Body of pancreas (tissue), 4 donors: Measurements from ENCODE around the gene THUMPD3. TPM values are rescaled to one million over a fixed set of nuclear protein-coding genes. Genes with fewer than 3 reads are reported as not detected.

Experiments used
- ATAC-seq: fragments of 150-250 bp; one replicate; pipeline ENCODE4 v1.9.1; 2016
- DNase-seq, 4 donors: peaks; one replicate each; pipeline ENCODE4 v3.0.0-alpha.2; 2019
- H3K27ac ChIP-seq, 4 donors: fragments of 200-600 bp; sonication (generic); 1 replicate in 3 of 4; 2 replicates in 1 of 4; pipeline versions ENCODE4 v1.5.1 to v1.6.1; 2016 to 2019; ENCODE audit warnings: mild to moderate bottlenecking in 1 of 4, mixed read lengths in 1 of 4, moderate library complexity in 1 of 4
- H3K27me3 ChIP-seq, 2 donors: fragments of 200-600 bp; sonication (generic); one replicate each; pipeline ENCODE4 v1.6.0; 2016; ENCODE audit warnings: mild to moderate bottlenecking in 1 of 2
- H3K36me3 ChIP-seq, 2 donors: fragments of 200-600 bp; sonication (generic); replicated peaks in 1 of 2; 2 replicates each; pipeline ENCODE4 v1.5.1; 2016; ENCODE audit warnings: low read depth in 2 of 2; ENCODE audit not compliant: insufficient read depth in 1 of 2
- H3K4me1 ChIP-seq: fragments of 200-600 bp; sonication (generic); one replicate; pipeline ENCODE4 v1.6.0; 2016
- H3K4me3 ChIP-seq, 2 donors: fragments of 200-600 bp; sonication (generic); 1 replicate in 1 of 2; 2 replicates in 1 of 2; pipeline ENCODE4 v1.5.1; 2016 to 2019
- H3K9me3 ChIP-seq, 3 donors: fragments of 200-600 bp; sonication (generic); 1 replicate in 2 of 3; 2 replicates in 1 of 3; pipeline ENCODE4 v1.5.1; 2016
- CTCF ChIP-seq, 7 experiments: fragments of 450-650 bp in 4 of 7; fragments of 200-600 bp in 3 of 7; sonication (generic) in 3 of 7; IDR thresholded peaks; one replicate each; pipeline ENCODE4 v1.5.1; 2016 to 2019; ENCODE audit warnings: antibody characterized with exemption in 7 of 7
- POLR2A ChIP-seq, 3 donors: fragments of 450-650 bp; IDR thresholded peaks; one replicate each; pipeline ENCODE4 v1.6.1; 2016; ENCODE audit warnings: antibody characterized with exemption in 3 of 3, mild to moderate bottlenecking in 2 of 3
- WGBS, 2 donors: methylation state at CpG; one replicate each; pipeline ENCODE4 v1.1.5; 2017; 5-methylcytosine and 5-hydroxymethylcytosine counted together
- intact Hi-C: fragments of 100-400 bp; cut with DNase I; formaldehyde crosslinking; loops from one replicate; pipeline ENCODE4 v1.15.1; 2023
- total RNA-seq, 2 donors: library from RNA; depleted of rRNA; stranded (reverse); fragments of >200 nt; gene quantifications; one replicate each; pipeline ENCODE4 v1.1.0, GENCODE V29; 2016

The THUMPD3 gene
- total RNA-seq, 2 donors from 2014 or later, result 16.1 to 27.0 TPM

GRCh38 chr3:9396632-9397331, 33.9 kb downstream of the THUMPD3 start:
- H3K27me3 ChIP-seq, result no peaks in the 10 kb centered on the region
- no peaks in the 10 kb centered on the region for H3K9me3 ChIP-seq
- peak overlapping the region; percentile 37 to 75 for H3K4me3 ChIP-seq
- 0% methylated on average over 15 to 63 of the region's 71 CpGs for WGBS, 2 donors
- DNase-seq, result peak; percentile 97 to 99 (median 98)
- peak; percentile 79 for ATAC-seq
- TF ChIP-seq POLR2A (IDR thresholded peaks at IDR 0.05) (no peak), CTCF (IDR thresholded peaks at IDR 0.05) (peak in 1 of 7 experiments; percentile 4)
- peak overlapping the region; percentile 96 to 99 (median 99) for H3K27ac ChIP-seq
- H3K4me1 ChIP-seq, result peaks cover 69% of the 10 kb centered on the region
- no peaks in the 10 kb centered on the region for H3K36me3 ChIP-seq
- intact Hi-C loops, result no loop called here

GRCh38 chr3:9397332-9397905, 34.6 kb downstream of the THUMPD3 start, which contains the start of gene SETD5:
TSS of gene SETD5 (plus strand) at chr3:9397615. CDS start at chr3:9428939, 31,324 bp downstream.
- peak; percentile 75 for ATAC-seq
- peaks cover 69% of the 10 kb centered on the region for H3K4me1 ChIP-seq
- TF ChIP-seq CTCF (IDR thresholded peaks at IDR 0.05), result no peak
- TF ChIP-seq POLR2A (IDR thresholded peaks at IDR 0.05), result peak; percentile 88 to 99 (median 98)
- H3K4me3 ChIP-seq, result peak within 1 kb of the TSS; percentile 71 to 75
- no peaks in the 10 kb centered on the region for H3K9me3 ChIP-seq
- 0 to 7% methylated on average over 3 to 23 of the region's 63 CpGs for WGBS, 2 donors
- peak; percentile 98 to 99 (median 98) for DNase-seq
- H3K27ac ChIP-seq, result peak within 1 kb of the TSS; percentile 96 to 99 (median 99)
- H3K36me3 ChIP-seq, result no peaks in the 10 kb centered on the region
- intact Hi-C loops, result no loop called here
- no peaks in the 10 kb centered on the region for H3K27me3 ChIP-seq

GRCh38 chr3:9397906-9398699, 35.2 kb downstream of the THUMPD3 start:
- Histone ChIP-seq H3K4me3 (peak overlapping the region; percentile 69 to 71), H3K36me3 (no peaks in the 10 kb centered on the region), H3K9me3 (no peaks in the 10 kb centered on the region), H3K4me1 (peaks cover 69% of the 10 kb centered on the region), H3K27ac (peak overlapping the region; percentile 96 to 99 (median 99)), H3K27me3 (no peaks in the 10 kb centered on the region)
- ATAC-seq (no peak), DNase-seq (peak; percentile 63 to 67 (median 65))
- 1 to 2% methylated on average over 35 to 46 of the region's 47 CpGs for WGBS, 2 donors
- TF ChIP-seq CTCF (IDR thresholded peaks at IDR 0.05) (no peak), POLR2A (IDR thresholded peaks at IDR 0.05) (peak in 2 of 3 donors; percentile 38 to 48)
- intact Hi-C loops, result no loop called here

GRCh38 chr3:9398700-9399336, 36.0 kb downstream of the THUMPD3 start:
- no peak for TF ChIP-seq CTCF (IDR thresholded peaks at IDR 0.05)
- no peak for TF ChIP-seq POLR2A (IDR thresholded peaks at IDR 0.05)
- ATAC-seq, result no peak
- 0 to 1% methylated on average over 7 of the region's 7 CpGs for WGBS, 2 donors
- Histone ChIP-seq H3K4me1 (peaks cover 68% of the 10 kb centered on the region), H3K27me3 (no peaks in the 10 kb centered on the region), H3K27ac (peak overlapping the region; percentile 96 to 99 (median 99)), H3K9me3 (no peaks in the 10 kb centered on the region), H3K4me3 (peak overlapping the region; percentile 69 to 71), H3K36me3 (no peaks in the 10 kb centered on the region)
- DNase-seq, result peak; percentile 18 to 40 (median 30)
- intact Hi-C loops, result no loop called here
